ENCODE results near the gene GHRHR.

GRCh38 chr7:30977896-30978564 lies 14.3 kb downstream of the GHRHR start:
- TF ChIP-seq CTCF (IDR thresholded peaks at IDR 0.05): peak; percentile 19 to 39 (median 36)
- TF ChIP-seq EP300 (IDR thresholded peaks at IDR 0.05): no peak
- no peak for TF ChIP-seq POLR2A (IDR thresholded peaks at IDR 0.05; ENCODE audit: low read depth)

Data from esophagus muscularis mucosa (tissue), 4 donors.